Esophagus muscularis mucosa (tissue), 3 donors: ENCODE data around the gene CDKL2.

Experiments used
- POLR2AphosphoS5 ChIP-seq, 2 donors: sonication (generic); formaldehyde crosslinking; IDR thresholded peaks; one replicate each; pipeline ENCODE4 v1.6.1; 2017; ENCODE audit warnings: antibody characterized with exemption in 2 of 2
- TF ChIP-seq, protein P1 (sequence below), 3 experiments: fragments of 200-600 bp in 2 of 3; fragments of 450-650 bp in 1 of 3; sonication (generic) in 2 of 3; IDR thresholded peaks; one replicate each; pipeline ENCODE4 v1.5.1; 2017 to 2019; ENCODE audit warnings: antibody characterized with exemption in 3 of 3, mild to moderate bottlenecking in 2 of 3, moderate library complexity in 1 of 3

DNA sequence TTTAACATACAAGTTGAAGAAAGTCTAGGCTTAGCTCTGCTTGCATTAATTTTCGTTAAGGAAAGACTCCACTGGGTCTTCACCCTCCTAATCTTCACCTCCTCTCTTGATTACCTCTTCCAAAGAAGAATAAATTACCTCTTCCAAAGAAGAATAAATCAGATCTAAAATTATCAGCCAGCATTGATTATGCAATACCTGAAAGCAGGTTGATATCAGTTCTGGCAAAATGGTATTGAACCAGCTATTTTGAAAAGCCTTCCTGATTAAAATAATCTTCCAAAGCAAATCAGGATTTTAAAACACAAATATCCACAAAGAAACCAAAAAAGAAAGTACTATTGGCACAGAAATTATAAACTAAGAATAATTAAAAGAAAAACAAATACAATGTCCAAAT lies 36.9 kb downstream of the CDKL2 start:
- TF ChIP-seq POLR2AphosphoS5 (IDR thresholded peaks at IDR 0.05), result no peak
- TF ChIP-seq, protein P1, sequence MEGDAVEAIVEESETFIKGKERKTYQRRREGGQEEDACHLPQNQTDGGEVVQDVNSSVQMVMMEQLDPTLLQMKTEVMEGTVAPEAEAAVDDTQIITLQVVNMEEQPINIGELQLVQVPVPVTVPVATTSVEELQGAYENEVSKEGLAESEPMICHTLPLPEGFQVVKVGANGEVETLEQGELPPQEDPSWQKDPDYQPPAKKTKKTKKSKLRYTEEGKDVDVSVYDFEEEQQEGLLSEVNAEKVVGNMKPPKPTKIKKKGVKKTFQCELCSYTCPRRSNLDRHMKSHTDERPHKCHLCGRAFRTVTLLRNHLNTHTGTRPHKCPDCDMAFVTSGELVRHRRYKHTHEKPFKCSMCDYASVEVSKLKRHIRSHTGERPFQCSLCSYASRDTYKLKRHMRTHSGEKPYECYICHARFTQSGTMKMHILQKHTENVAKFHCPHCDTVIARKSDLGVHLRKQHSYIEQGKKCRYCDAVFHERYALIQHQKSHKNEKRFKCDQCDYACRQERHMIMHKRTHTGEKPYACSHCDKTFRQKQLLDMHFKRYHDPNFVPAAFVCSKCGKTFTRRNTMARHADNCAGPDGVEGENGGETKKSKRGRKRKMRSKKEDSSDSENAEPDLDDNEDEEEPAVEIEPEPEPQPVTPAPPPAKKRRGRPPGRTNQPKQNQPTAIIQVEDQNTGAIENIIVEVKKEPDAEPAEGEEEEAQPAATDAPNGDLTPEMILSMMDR (IDR thresholded peaks at IDR 0.05), result no peak
